Kidney capillary endothelial cell (primary cell): ENCODE results near the gene ELOA.
"Not testable (repeated sequence)": the region's sequence is repeated elsewhere in the genome, so short reads cannot be mapped to it uniquely, and the experiment has no call there.

ENCODE experiments used
- DNase-seq: peaks from one replicate; pipeline ENCODE4 v3.0.0-alpha.2; 2018; ENCODE audit warnings: low spot score

Gene ELOA

GRCh38 chr1:23801338-23801748 lies 58.1 kb downstream of the ELOA start:
- no peak for DNase-seq

- DNase-seq, result no peak
Observed at GRCh38 chr1:23801876-23802275, 58.6 kb downstream of the ELOA start.

- not testable (repeated sequence) for DNase-seq
Observed at GRCh38 chr1:23802809-23803342, 59.6 kb downstream of the ELOA start.

GRCh38 chr1:23803674-23804073 lies 60.4 kb downstream of the ELOA start:
- no peak for DNase-seq

GRCh38 chr1:23804183-23804835 lies 61.0 kb downstream of the ELOA start:
- no peak for DNase-seq

- no peak for DNase-seq
Observed at GRCh38 chr1:23805025-23805424, 61.8 kb downstream of the ELOA start.

- no peak for DNase-seq
Observed at GRCh38 chr1:23806280-23806679, 63.0 kb downstream of the ELOA start.

GRCh38 chr1:23807453-23807852 lies 64.2 kb downstream of the ELOA start:
- DNase-seq, result no peak

GRCh38 chr1:23809751-23810171 lies 66.5 kb downstream of the ELOA start:
- peak; percentile 71 for DNase-seq

- peak; percentile 43 for DNase-seq
Observed at GRCh38 chr1:23810818-23811540, 67.7 kb downstream of the ELOA start.
